ENCODE measurements around the gene TSPAN11. TPM values are rescaled to one million over a fixed set of nuclear protein-coding genes. Genes with fewer than 3 reads are reported as not detected.

The TSPAN11 gene
- total and polyA plus RNA-seq, 4 donors: 0.13 to 1.2 (median 0.44) TPM

DNA sequence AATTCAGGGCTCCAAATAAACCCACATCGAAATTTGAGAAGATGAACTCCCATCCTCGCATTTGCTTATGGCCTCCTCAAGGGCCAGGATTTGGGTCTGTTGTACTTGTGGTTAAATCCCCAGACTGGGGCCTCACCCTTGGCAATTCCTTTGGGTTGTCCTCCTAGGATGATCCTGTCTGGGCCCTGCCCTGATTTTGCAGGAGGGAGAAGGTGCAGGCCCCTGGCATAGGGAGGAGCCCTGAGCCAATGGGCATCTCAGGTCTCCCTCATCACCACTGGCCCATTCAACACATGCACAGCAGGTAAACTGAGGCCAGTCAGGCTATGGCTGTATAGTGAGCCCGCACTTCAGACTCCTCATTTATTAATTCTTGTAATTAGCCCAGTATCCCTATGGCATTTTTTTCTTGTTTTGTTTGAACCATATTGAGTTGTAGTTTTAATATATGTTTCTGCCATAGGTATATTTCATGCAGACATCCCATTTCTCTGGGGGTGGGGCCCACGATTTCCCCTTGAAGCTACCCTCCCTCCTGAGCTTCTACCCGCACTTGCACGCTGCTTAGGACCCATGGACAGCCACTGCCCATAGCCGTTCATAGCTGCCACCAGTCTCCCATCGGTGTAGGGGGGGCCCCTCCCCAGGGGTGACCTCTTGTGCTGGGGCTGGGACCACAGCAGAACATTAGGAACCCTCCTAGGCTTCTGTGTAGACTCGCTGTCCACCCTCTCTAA is 80.0 kb downstream of the TSPAN11 start:
- H3K4me3 ChIP-seq (ENCODE audit: low read depth in 1 of 3, low read length in 3 of 3): no peak overlapping the region
- no peaks in the 10 kb centered on the region for H3K9me3 ChIP-seq (ENCODE audit: control insufficient read depth in 4 of 4, low read length in 3 of 4)
- H3K4me1 ChIP-seq (ENCODE audit: control insufficient read depth in 4 of 4, insufficient read depth in 4 of 4, low read length in 3 of 4): no peaks in the 10 kb centered on the region
- H3K9ac ChIP-seq (ENCODE audit: low read depth in 1 of 2, low read length in 2 of 2): no peak overlapping the region
- TF ChIP-seq EGR1 (IDR thresholded peaks at IDR 0.05; ENCODE audit: low read depth in 2 of 2): no peak
- TF ChIP-seq, protein P1, sequence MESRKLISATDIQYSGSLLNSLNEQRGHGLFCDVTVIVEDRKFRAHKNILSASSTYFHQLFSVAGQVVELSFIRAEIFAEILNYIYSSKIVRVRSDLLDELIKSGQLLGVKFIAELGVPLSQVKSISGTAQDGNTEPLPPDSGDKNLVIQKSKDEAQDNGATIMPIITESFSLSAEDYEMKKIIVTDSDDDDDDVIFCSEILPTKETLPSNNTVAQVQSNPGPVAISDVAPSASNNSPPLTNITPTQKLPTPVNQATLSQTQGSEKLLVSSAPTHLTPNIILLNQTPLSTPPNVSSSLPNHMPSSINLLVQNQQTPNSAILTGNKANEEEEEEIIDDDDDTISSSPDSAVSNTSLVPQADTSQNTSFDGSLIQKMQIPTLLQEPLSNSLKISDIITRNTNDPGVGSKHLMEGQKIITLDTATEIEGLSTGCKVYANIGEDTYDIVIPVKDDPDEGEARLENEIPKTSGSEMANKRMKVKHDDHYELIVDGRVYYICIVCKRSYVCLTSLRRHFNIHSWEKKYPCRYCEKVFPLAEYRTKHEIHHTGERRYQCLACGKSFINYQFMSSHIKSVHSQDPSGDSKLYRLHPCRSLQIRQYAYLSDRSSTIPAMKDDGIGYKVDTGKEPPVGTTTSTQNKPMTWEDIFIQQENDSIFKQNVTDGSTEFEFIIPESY (IDR thresholded peaks at IDR 0.05): no peak
- no peak for TF ChIP-seq NR2F2 (IDR thresholded peaks at IDR 0.05)
- TF ChIP-seq, protein P2, sequence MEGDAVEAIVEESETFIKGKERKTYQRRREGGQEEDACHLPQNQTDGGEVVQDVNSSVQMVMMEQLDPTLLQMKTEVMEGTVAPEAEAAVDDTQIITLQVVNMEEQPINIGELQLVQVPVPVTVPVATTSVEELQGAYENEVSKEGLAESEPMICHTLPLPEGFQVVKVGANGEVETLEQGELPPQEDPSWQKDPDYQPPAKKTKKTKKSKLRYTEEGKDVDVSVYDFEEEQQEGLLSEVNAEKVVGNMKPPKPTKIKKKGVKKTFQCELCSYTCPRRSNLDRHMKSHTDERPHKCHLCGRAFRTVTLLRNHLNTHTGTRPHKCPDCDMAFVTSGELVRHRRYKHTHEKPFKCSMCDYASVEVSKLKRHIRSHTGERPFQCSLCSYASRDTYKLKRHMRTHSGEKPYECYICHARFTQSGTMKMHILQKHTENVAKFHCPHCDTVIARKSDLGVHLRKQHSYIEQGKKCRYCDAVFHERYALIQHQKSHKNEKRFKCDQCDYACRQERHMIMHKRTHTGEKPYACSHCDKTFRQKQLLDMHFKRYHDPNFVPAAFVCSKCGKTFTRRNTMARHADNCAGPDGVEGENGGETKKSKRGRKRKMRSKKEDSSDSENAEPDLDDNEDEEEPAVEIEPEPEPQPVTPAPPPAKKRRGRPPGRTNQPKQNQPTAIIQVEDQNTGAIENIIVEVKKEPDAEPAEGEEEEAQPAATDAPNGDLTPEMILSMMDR (IDR thresholded peaks at IDR 0.05; ENCODE audit: low read depth, low read length, missing input control): no peak
- no peak for TF ChIP-seq HNF4A (conservative IDR thresholded peaks at IDR 0.05)
- no peak for TF ChIP-seq GABPA (IDR thresholded peaks at IDR 0.05 in 1 of 2, conservative IDR thresholded peaks at IDR 0.05 in 1 of 2)
- TF ChIP-seq JUND (IDR thresholded peaks at IDR 0.05): no peak
- TF ChIP-seq TAF1 (conservative IDR thresholded peaks at IDR 0.05): no peak
- TF ChIP-seq, protein P3, sequence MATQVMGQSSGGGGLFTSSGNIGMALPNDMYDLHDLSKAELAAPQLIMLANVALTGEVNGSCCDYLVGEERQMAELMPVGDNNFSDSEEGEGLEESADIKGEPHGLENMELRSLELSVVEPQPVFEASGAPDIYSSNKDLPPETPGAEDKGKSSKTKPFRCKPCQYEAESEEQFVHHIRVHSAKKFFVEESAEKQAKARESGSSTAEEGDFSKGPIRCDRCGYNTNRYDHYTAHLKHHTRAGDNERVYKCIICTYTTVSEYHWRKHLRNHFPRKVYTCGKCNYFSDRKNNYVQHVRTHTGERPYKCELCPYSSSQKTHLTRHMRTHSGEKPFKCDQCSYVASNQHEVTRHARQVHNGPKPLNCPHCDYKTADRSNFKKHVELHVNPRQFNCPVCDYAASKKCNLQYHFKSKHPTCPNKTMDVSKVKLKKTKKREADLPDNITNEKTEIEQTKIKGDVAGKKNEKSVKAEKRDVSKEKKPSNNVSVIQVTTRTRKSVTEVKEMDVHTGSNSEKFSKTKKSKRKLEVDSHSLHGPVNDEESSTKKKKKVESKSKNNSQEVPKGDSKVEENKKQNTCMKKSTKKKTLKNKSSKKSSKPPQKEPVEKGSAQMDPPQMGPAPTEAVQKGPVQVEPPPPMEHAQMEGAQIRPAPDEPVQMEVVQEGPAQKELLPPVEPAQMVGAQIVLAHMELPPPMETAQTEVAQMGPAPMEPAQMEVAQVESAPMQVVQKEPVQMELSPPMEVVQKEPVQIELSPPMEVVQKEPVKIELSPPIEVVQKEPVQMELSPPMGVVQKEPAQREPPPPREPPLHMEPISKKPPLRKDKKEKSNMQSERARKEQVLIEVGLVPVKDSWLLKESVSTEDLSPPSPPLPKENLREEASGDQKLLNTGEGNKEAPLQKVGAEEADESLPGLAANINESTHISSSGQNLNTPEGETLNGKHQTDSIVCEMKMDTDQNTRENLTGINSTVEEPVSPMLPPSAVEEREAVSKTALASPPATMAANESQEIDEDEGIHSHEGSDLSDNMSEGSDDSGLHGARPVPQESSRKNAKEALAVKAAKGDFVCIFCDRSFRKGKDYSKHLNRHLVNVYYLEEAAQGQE (IDR thresholded peaks at IDR 0.05): no peak
- TF ChIP-seq, protein P4, sequence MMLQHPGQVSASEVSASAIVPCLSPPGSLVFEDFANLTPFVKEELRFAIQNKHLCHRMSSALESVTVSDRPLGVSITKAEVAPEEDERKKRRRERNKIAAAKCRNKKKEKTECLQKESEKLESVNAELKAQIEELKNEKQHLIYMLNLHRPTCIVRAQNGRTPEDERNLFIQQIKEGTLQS (IDR thresholded peaks at IDR 0.05): no peak
- TF ChIP-seq SP1 (IDR thresholded peaks at IDR 0.05): no peak
- TF ChIP-seq, protein P5, sequence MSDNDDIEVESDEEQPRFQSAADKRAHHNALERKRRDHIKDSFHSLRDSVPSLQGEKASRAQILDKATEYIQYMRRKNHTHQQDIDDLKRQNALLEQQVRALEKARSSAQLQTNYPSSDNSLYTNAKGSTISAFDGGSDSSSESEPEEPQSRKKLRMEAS (IDR thresholded peaks at IDR 0.05): no peak
- no peak for TF ChIP-seq FOXA1 (IDR thresholded peaks at IDR 0.05)
- TF ChIP-seq HNF4G (IDR thresholded peaks at IDR 0.05): no peak
- TF ChIP-seq YY1 (IDR thresholded peaks at IDR 0.05): no peak
- no peak for DNase-seq (ENCODE audit: low spot score)
- H3K27me3 ChIP-seq (ENCODE audit: control insufficient read depth in 4 of 4, insufficient read depth in 4 of 4, low read length in 3 of 4): no peaks in the 10 kb centered on the region
- WGBS: 93% methylated on average over 9 of the region's 9 CpGs
- no peak overlapping the region for H3K27ac ChIP-seq (ENCODE audit: low read depth in 1 of 2, low read length in 2 of 2)
- no peaks in the 10 kb centered on the region for H3K36me3 ChIP-seq (ENCODE audit: control insufficient read depth in 4 of 4, insufficient read depth in 3 of 4, low read depth in 1 of 4, low read length in 3 of 4)

DNA sequence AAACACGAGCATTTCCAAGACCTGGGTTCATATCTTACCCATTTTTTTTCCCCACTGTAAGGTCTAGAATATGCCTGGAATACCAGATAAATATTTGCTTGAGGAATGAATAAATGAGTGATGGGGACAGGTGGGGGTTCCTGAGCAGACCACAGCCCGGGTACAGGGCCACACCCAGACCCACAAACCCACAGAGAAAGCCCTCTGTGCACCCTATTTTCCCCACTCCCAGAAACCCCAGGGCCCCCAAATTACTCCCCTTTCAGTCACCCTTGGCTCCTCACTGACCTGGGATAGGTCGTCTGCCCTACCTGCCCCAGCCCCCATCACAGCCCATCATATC is 80.6 kb downstream of the TSPAN11 start:
- no peak overlapping the region for H3K9ac ChIP-seq (ENCODE audit: low read depth in 1 of 2, low read length in 2 of 2)
- 88% methylated on average over 3 of the region's 3 CpGs for WGBS
- H3K9me3 ChIP-seq (ENCODE audit: control insufficient read depth in 4 of 4, low read length in 3 of 4): no peaks in the 10 kb centered on the region
- H3K27me3 ChIP-seq (ENCODE audit: control insufficient read depth in 4 of 4, insufficient read depth in 4 of 4, low read length in 3 of 4): no peaks in the 10 kb centered on the region
- DNase-seq (ENCODE audit: low spot score): no peak
- H3K4me3 ChIP-seq (ENCODE audit: low read depth in 1 of 3, low read length in 3 of 3): no peak overlapping the region
- no peak overlapping the region for H3K27ac ChIP-seq (ENCODE audit: low read depth in 1 of 2, low read length in 2 of 2)
- no peaks in the 10 kb centered on the region for H3K4me1 ChIP-seq (ENCODE audit: control insufficient read depth in 4 of 4, insufficient read depth in 4 of 4, low read length in 3 of 4)
- H3K36me3 ChIP-seq (ENCODE audit: control insufficient read depth in 4 of 4, insufficient read depth in 3 of 4, low read depth in 1 of 4, low read length in 3 of 4): no peaks in the 10 kb centered on the region
- no peak for TF ChIP-seq FOXA2 (IDR thresholded peaks at IDR 0.05)
- no peak for TF ChIP-seq HNF4A (conservative IDR thresholded peaks at IDR 0.05)
- TF ChIP-seq TAF1 (conservative IDR thresholded peaks at IDR 0.05): no peak
- TF ChIP-seq, protein P2 (IDR thresholded peaks at IDR 0.05; ENCODE audit: low read depth, low read length, missing input control): no peak
- no peak for TF ChIP-seq EGR1 (IDR thresholded peaks at IDR 0.05; ENCODE audit: low read depth in 2 of 2)
- TF ChIP-seq, protein P1 (IDR thresholded peaks at IDR 0.05): no peak
- no peak for TF ChIP-seq YY1 (IDR thresholded peaks at IDR 0.05)
- TF ChIP-seq JUND (IDR thresholded peaks at IDR 0.05): no peak
- no peak for TF ChIP-seq RXRA (IDR thresholded peaks at IDR 0.05)
- no peak for TF ChIP-seq SP1 (IDR thresholded peaks at IDR 0.05)
- TF ChIP-seq NR2F2 (IDR thresholded peaks at IDR 0.05): no peak
- no peak for TF ChIP-seq GABPA (IDR thresholded peaks at IDR 0.05 in 1 of 2, conservative IDR thresholded peaks at IDR 0.05 in 1 of 2)
